Hepatocyte (in vitro differentiated cells): ENCODE results near the gene NAB1.
"Not testable (repeated sequence)": the region's sequence is repeated elsewhere in the genome, so short reads cannot be mapped to it uniquely, and the experiment has no call there.

ENCODE experiments used
- CTCF ChIP-seq: fragments of 200-600 bp; sonication (generic); IDR thresholded peaks from 2 replicates; pipeline ENCODE4 v1.5.1; 2016; ENCODE audit warnings: antibody characterized with exemption, mild to moderate bottlenecking; ENCODE audit not compliant: poor library complexity
- EZH2 ChIP-seq: fragments of 200-600 bp; sonication (generic); IDR thresholded peaks from 2 replicates; pipeline ENCODE4 v1.6.1; 2016; ENCODE audit warnings: antibody characterized with exemption, mild to moderate bottlenecking, borderline replicate concordance
- EZH2phosphoT487 ChIP-seq: fragments of 200-600 bp; sonication (generic); IDR thresholded peaks from one replicate; pipeline ENCODE4 v1.6.1; 2018; ENCODE audit warnings: antibody characterized with exemption, mild to moderate bottlenecking, low read depth, moderate library complexity; ENCODE audit not compliant: unreplicated experiment, severe bottlenecking

GRCh38 chr2:190609397-190609796, 39.5 kb upstream of the NAB1 start:
- not testable (repeated sequence) for TF ChIP-seq CTCF, EZH2, EZH2phosphoT487
